Measurements from ENCODE around the gene LBX1.
"Not testable (repeated sequence)": the region's sequence is repeated elsewhere in the genome, so short reads cannot be mapped to it uniquely, and the experiment has no call there.

Gene LBX1

DNA sequence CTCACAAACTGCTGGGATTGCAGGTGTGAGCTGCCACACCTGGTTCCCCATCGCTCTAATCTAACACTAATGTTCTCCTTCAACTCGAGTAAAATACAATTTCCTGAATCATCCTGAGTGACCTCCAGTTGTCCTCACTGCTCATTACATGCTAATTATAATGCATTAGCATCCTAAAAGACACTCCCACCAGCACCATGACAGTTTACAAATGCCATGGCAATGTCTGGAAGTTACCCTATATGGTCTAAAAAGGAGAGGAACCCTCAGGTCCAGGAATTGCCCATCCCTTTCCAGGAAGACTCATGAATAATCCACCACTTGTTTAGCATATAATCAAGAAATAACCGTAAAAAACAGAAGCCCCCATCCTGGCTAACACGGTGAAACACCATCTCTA lies 26.6 kb downstream of the LBX1 start:
- not testable (repeated sequence) for DNase-seq

DNA sequence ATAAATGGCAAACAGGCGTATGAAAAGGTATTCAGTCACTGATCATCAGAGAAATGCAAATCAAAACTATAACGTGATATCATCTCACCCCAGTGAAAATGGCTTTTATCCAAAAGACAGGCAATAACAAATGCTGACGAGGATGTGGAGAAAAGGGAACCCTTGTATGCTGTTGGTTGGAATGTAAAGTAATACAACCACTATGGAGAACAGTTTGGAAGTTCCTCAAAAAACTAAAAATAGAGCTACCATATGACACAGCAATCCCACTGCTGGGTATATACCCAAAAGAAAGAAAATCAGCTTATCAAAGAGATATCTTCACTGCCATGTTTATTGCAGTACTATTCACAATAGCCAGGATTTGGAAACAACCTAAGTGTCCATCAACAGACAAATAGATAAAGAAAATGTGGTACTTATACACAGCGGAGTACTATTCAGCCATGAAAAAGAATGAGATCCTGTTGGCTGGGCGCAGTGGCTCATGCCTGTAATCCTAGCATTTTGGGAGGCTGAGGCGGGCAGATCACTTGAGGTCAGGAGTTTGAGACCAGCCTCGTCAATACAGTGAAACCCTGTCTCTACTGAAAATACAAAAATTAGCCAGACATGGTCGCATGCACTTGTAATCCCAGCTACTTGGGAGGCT lies 30.8 kb downstream of the LBX1 start:
- not testable (repeated sequence) for DNase-seq

DNA sequence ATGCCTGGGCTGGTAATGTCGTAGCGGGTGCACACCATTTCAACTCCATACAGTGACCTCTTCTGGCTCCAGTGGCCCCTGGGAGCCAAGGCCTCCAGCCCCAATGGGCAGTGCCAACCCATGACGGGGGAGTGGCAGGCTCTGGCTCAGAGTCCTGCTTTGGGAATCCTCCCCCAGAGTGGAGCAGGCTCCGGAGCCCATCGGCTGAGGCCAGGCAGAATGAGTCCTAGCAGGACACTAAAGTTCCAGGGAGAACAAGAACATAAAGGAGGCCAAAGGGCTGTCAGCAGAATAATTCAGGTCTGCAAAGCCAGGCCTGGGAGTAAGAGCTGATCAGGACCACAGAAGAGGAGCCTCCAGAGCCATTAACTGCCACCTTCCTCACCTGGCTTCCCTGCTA lies 33.3 kb downstream of the LBX1 start:
- no peak for DNase-seq

DNA sequence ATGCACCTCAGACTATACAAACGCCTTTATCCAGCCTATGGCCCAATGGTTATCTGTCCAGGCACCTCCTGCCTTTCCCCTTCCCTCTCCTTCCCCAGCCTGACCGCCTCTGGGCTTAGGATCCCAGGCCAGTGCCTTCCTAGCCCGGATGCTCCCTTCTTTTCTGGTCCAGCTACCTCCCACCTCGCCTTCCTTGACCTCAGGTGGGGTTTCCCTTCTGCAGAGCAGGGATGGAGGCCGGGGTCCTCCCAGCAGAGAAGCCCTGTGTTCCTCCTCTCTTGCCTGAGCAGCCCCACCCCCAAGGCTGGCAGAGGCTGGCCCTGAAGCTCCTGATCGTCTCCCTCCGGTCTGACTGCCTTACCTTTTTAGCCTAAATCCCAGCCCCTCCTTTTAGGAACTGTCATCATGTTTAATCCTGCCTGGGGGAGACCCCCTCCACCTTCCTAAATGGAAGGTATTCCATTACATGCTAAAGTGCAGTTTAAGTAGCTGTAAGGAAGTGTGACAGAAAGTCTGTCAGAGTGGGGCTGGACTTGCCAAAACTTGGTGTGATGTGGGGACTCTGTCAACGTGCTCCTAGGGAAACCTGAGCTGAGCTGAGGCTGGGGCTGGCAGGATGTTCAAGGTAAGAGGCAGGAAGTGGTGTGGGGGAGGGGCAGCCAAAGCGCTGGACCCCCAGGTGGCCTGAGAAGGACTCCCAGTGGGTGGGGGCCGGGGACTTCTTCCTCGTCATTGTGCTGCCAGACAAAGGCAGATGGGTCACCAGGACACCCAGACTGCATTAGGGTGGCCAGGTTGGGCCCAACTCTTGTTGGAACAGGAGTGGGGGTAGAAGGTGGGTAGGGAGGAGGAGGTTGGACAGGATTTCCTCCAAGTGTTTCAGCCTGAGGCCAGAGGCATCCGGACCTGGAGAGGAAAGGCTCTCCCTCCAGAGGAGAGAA lies 39.5 kb downstream of the LBX1 start:
- DNase-seq = peak in 1 of 2 experiments; percentile 18

DNA sequence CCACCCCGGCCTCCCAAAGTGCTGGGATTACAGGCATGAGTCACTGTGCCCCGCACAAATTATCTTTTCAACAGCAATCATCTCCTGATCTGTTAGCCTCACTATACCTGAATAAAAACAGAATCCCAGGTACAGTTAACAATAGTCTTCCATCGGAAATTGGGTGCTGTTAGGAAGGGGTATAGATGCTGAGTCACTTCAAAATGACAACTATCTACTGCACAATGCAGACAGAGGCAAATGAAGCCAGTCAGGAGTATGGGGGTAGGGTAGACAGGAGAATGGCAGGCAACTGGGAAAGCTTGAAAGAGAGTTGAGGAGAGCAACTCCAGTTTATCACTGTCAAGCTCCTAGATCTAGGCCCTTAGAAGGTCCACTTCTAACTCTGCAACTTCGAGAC lies 40.3 kb downstream of the LBX1 start:
- DNase-seq = no peak

DNA sequence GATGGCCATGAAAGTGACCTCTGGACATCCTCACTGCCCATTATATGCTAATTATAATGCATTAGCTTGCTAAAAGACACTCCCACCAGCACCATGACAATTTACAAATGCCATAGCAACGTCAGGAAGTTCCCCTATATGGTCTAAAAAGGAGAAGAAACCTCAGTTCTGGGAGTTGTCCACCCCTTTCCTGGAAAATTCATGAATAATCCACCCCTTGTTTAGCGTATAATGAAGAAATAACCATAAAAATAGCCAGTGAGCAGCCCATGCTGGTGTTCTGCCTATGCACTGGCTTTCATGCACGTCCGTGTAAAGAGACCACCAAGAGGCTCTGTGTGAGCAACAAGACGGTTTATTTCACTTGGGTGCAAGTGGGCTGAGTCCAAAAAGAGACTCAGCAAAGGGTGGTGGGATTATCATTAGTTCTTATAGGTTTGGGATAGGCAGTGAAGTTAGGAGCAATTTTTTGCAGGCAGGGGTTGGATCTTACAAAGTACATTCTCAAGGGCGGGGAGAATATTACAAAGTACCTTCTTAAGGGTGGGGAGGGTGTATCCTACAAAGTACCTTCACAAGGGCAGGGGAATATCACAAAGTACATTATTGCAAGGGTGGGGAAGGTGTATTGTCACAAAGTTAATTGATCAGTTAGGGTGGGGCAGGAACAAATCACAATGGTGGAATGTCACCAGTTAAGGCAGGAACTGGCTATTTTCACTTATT lies 45.6 kb downstream of the LBX1 start:
- DNase-seq = no peak

DNA sequence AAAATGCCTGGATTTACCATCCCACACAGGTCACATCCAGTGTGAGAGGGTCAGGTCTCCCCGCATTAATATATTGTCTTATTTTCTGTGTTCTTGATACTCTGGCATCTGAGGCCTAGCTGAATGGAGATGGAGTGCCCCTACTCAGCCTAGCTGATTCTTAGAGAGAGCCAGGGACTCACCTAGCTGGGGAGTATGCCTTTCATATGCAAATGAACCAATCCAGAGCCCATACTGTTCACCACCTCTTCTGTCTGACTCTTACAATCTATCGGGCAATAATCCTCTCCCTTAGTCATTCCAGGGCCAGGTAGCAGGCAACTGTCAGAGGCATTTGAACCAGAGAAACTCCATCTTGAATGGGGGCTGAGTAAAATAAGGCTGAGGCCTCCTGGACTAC lies 46.3 kb downstream of the LBX1 start:
- DNase-seq = no peak
